ENCODE results near the gene BCS1L. TPM values are rescaled to one million over a fixed set of nuclear protein-coding genes. Genes with fewer than 3 reads are reported as not detected.
A peak's percentile ranks its signal among the peaks of the same experiment; 100 is the strongest.

The BCS1L gene
- total and polyA plus RNA-seq, 9 of the 15 experiments (the other 6 are each of a cell fraction or from before 2014, with no cell fraction given) = 37.6 to 103 (median 56.7) TPM

GRCh38 chr2:218679119-218679518 is 19.6 kb downstream of the BCS1L start (continued):
- no peak for TF ChIP-seq CHD7 (IDR thresholded peaks at IDR 0.05; ENCODE audit: low read depth, low read length)
- TF ChIP-seq ATF3 (IDR thresholded peaks at IDR 0.05) = peak; percentile 90
- no peak for TF ChIP-seq ATF3 (CRISPR knock-in tag; conservative IDR thresholded peaks at IDR 0.05)
- TF ChIP-seq ZNF354B (CRISPR knock-in tag; IDR thresholded peaks at IDR 0.05) = no peak
- peak; percentile 83; the same call in 1 of the 2 replicates for TF ChIP-seq EHMT2 (IDR thresholded peaks at IDR 0.05)

Data from K562 (cell line).